ENCODE measurements around the gene NDP.

DNA sequence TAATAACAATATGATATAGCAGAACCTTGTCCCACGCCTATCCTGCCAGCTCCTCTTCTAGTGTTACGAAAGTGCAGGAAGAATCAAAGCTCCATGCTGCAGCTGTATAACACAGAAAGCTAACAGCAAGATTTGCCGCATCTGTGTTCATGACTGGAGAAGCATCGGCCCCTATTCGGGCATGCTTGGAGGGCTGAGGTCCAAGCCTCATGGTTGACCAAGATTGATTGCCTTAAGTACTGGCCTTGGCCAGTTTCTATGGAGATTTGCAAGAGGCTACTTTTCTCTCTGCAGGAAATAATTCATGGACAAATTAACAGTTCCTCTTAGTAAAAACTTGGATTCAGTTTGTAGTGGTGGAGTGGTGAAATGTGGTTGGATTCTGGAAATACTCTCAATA lies 12.9 kb upstream of the NDP start:
- no peak for TF ChIP-seq CTCF (IDR thresholded peaks at IDR 0.05)
- TF ChIP-seq POLR2A (IDR thresholded peaks at IDR 0.05): no peak
